Stomach (tissue), 9 donors: ENCODE data around the gene OR8B12. TPM values are rescaled to one million over a fixed set of nuclear protein-coding genes. Genes with fewer than 3 reads are reported as not detected.

Experiments used
- DNase-seq, 2 donors: peaks; one replicate each; pipeline versions ENCODE4 v3.0.0 to v3.0.0-alpha.2; 2013 to 2019
- H3K27ac ChIP-seq, 5 donors: fragments of 200-600 bp in 4 of 5; sonication (generic) in 4 of 5; one replicate each; pipeline ENCODE4 v1.5.1; 2013 to 2019; ENCODE audit warnings: mild to moderate bottlenecking in 1 of 5, moderate library complexity in 1 of 5
- H3K27me3 ChIP-seq, 3 donors: fragments of 200-600 bp; sonication (generic); one replicate each; pipeline ENCODE4 v1.5.1; 2017 to 2019; ENCODE audit warnings: mixed run types in 1 of 3
- H3K36me3 ChIP-seq, 4 donors: fragments of 200-600 bp; sonication (generic); 1 replicate in 3 of 4; 2 replicates in 1 of 4; pipeline ENCODE4 v1.5.1; 2016 to 2019
- H3K4me1 ChIP-seq, 4 donors: fragments of 200-600 bp; sonication (generic); one replicate each; pipeline ENCODE4 v1.5.1; 2016 to 2019
- H3K4me3 ChIP-seq, 4 donors: fragments of 200-600 bp; sonication (generic) in 3 of 4; one replicate each; pipeline ENCODE4 v1.5.1; 2016 to 2019; ENCODE audit warnings: mild to moderate bottlenecking in 1 of 4
- H3K9me3 ChIP-seq, 4 donors: fragments of 200-600 bp; sonication (generic); one replicate each; pipeline ENCODE4 v1.5.1; 2016 to 2019
- CTCF ChIP-seq, 7 experiments: fragments of 450-650 bp in 4 of 7; fragments of 200-600 bp in 3 of 7; sonication (generic) in 3 of 7; IDR thresholded peaks; one replicate each; pipeline ENCODE4 v1.5.1; 2016 to 2019; ENCODE audit warnings: antibody characterized with exemption in 7 of 7, control low read depth in 2 of 7, mild to moderate bottlenecking in 1 of 7
- EP300 ChIP-seq: sonication (generic); formaldehyde crosslinking; IDR thresholded peaks from one replicate; pipeline ENCODE4 v1.6.1; 2017; ENCODE audit warnings: antibody characterized with exemption
- POLR2A ChIP-seq, 4 donors: fragments of 450-650 bp; IDR thresholded peaks; one replicate each; pipeline ENCODE4 v1.6.1; 2016; ENCODE audit warnings: antibody characterized with exemption in 4 of 4, control low read depth in 2 of 4, mild to moderate bottlenecking in 1 of 4, moderate library complexity in 1 of 4
- POLR2AphosphoS5 ChIP-seq, 3 donors: sonication (generic); formaldehyde crosslinking; IDR thresholded peaks; one replicate each; pipeline ENCODE4 v1.6.1; 2016; ENCODE audit warnings: antibody characterized with exemption in 3 of 3
- WGBS, 5 donors: extraction: QIAGEN DNeasy Blood & Tissue Kit in 3 of 5; methylation state at CpG; one replicate each; pipeline versions ENCODE4 v1.1.5 to v1.1.7; 2013 to 2018; 5-methylcytosine and 5-hydroxymethylcytosine counted together
- intact Hi-C: fragments of 100-400 bp; cut with DNase I; formaldehyde crosslinking; loops from one replicate; pipeline ENCODE4 v1.15.1; 2023; ENCODE audit warnings: low total_unique reads
- polyA plus RNA-seq, 3 donors: library from polyadenylated mRNA; stranded (reverse); fragments of 200-250 nt; gene quantifications; one replicate each; pipeline ENCODE4 v1.2.3, GENCODE V29; 2013
- total RNA-seq, 5 donors: library from RNA; depleted of rRNA; stranded (reverse); fragments of >200 nt; gene quantifications; one replicate each; pipeline versions ENCODE4 v1.1.0 to v1.2.3, GENCODE V29; 2014 to 2016
- donor health status: healthy with polysubstance abuse.
- donor health status: Bipolar disorder and iron deficiency.
- donor health status: healthy.

Gene OR8B12
- total and polyA plus RNA-seq, 8 donors, result not detected

GRCh38 chr11:124578761-124579160 lies 35.3 kb upstream of the OR8B12 start:
- no peak for DNase-seq
- no peaks in the 10 kb centered on the region for H3K36me3 ChIP-seq
- no peaks in the 10 kb centered on the region for H3K27me3 ChIP-seq
- 33 to 69% (median 49%) methylated on average over 4 of the region's 4 CpGs for WGBS, 5 donors
- no peak overlapping the region for H3K4me3 ChIP-seq
- no peaks in the 10 kb centered on the region for H3K9me3 ChIP-seq
- no peaks in the 10 kb centered on the region for H3K4me1 ChIP-seq
- TF ChIP-seq POLR2AphosphoS5 (IDR thresholded peaks at IDR 0.05), result no peak
- TF ChIP-seq POLR2A (IDR thresholded peaks at IDR 0.05), result no peak
- no peak for TF ChIP-seq EP300
- TF ChIP-seq CTCF (IDR thresholded peaks at IDR 0.05), result no peak
- intact Hi-C loops, result no loop called here
- H3K27ac ChIP-seq, result no peak overlapping the region

- Histone ChIP-seq H3K4me1 (no peaks in the 10 kb centered on the region), H3K27ac (no peak overlapping the region), H3K4me3 (no peak overlapping the region), H3K9me3 (no peaks in the 10 kb centered on the region), H3K27me3 (no peaks in the 10 kb centered on the region), H3K36me3 (no peaks in the 10 kb centered on the region)
- intact Hi-C loops, result no loop called here
- WGBS, 5 donors, result 55 to 72% (median 62%) methylated on average over 6 of the region's 6 CpGs
- DNase-seq, result no peak
- no peak for TF ChIP-seq POLR2A (IDR thresholded peaks at IDR 0.05)
These were observed 34.4 kb upstream of the OR8B12 start for GRCh38 chr11:124577716-124578427.

- no peak for DNase-seq
- H3K27me3 ChIP-seq, result peaks cover 0 to 5% (median 0%) of the 10 kb centered on the region in 3 donors
- H3K27ac ChIP-seq, result no peak overlapping the region
- H3K4me3 ChIP-seq, result no peak overlapping the region
- TF ChIP-seq CTCF (IDR thresholded peaks at IDR 0.05) (no peak), POLR2A (IDR thresholded peaks at IDR 0.05) (no peak), POLR2AphosphoS5 (IDR thresholded peaks at IDR 0.05) (no peak), EP300 (no peak)
- no peaks in the 10 kb centered on the region for H3K36me3 ChIP-seq
- intact Hi-C loops, result no loop called here
- no peaks in the 10 kb centered on the region for H3K4me1 ChIP-seq
- no peaks in the 10 kb centered on the region for H3K9me3 ChIP-seq
- 75 to 87% (median 79%) methylated on average over 7 of the region's 7 CpGs for WGBS, 5 donors
These were observed 26.7 kb upstream of the OR8B12 start for GRCh38 chr11:124570160-124570559.

GRCh38 chr11:124569697-124570096 lies 26.2 kb upstream of the OR8B12 start, which contains the start of gene OR8A1:
Gene OR8A1 (plus strand): TSS chr11:124569997. CDS start chr11:124570120, 123 bp downstream.
- WGBS, 5 donors, result 36 to 72% (median 57%) methylated on average over 4 of the region's 4 CpGs

More at GRCh38 chr11:124569697-124570096, 26.2 kb upstream of the OR8B12 start, which contains the start of gene OR8A1:
- H3K36me3 ChIP-seq, result no peaks in the 10 kb centered on the region
- no peaks in the 10 kb centered on the region for H3K9me3 ChIP-seq
- H3K27ac ChIP-seq, result no peak within 1 kb of the TSS
- no peaks in the 10 kb centered on the region for H3K4me1 ChIP-seq
- H3K27me3 ChIP-seq, result peaks cover 0 to 5% (median 0%) of the 10 kb centered on the region in 3 donors
- DNase-seq, result no peak
- intact Hi-C loops, result no loop called here
- TF ChIP-seq POLR2AphosphoS5 (IDR thresholded peaks at IDR 0.05) (no peak), POLR2A (IDR thresholded peaks at IDR 0.05) (no peak), EP300 (no peak), CTCF (IDR thresholded peaks at IDR 0.05) (no peak)
- H3K4me3 ChIP-seq, result no peak within 1 kb of the TSS
